Lower lobe of right lung (tissue), 2 donors: Measurements from ENCODE around the gene ZBTB12. TPM values are rescaled to one million over a fixed set of nuclear protein-coding genes. Genes with fewer than 3 reads are reported as not detected.

Source experiments
- ATAC-seq, 2 donors: fragments of 200-7000 bp; cut with Tn5 transposase; one replicate each; pipeline ENCODE4 v1.9.1; 2020 to 2022; ENCODE audit warnings: mild to moderate bottlenecking in 2 of 2, moderate library complexity in 2 of 2
- DNase-seq: peaks from one replicate; pipeline ENCODE4 v3.0.0-alpha.2; 2020
- H3K27ac ChIP-seq: fragments of 200-600 bp; one replicate; pipeline ENCODE4 v1.8.0; 2022
- H3K27me3 ChIP-seq: fragments of 200-600 bp; one replicate; pipeline ENCODE4 v1.8.0; 2022; ENCODE audit warnings: low read depth
- H3K36me3 ChIP-seq: fragments of 200-600 bp; one replicate; pipeline ENCODE4 v1.8.0; 2022; ENCODE audit warnings: mild to moderate bottlenecking
- H3K4me1 ChIP-seq: fragments of 200-600 bp; one replicate; pipeline ENCODE4 v1.8.0; 2022
- H3K4me3 ChIP-seq: fragments of 200-600 bp; one replicate; pipeline ENCODE4 v1.8.0; 2022; ENCODE audit warnings: mild to moderate bottlenecking
- H3K9me3 ChIP-seq: fragments of 200-600 bp; one replicate; pipeline ENCODE4 v1.8.0; 2022
- CTCF ChIP-seq: fragments of 200-600 bp; IDR thresholded peaks from one replicate; pipeline ENCODE4 v1.8.0; 2022; ENCODE audit warnings: antibody characterized with exemption, mild to moderate bottlenecking
- intact Hi-C: fragments of 100-400 bp; cut with DNase I; formaldehyde crosslinking; loops from one replicate; pipeline ENCODE4 v1.11.0; 2022
- long read RNA-seq: library from polyadenylated mRNA; unstranded; transcript quantifications from one replicate; pipeline ENCODE4 v2.0.0, GENCODE V29; 2021
- total RNA-seq: library from RNA; stranded (reverse); fragmentation: NEBNext Ultra II Directional; extraction: Animal tissue kit (Norgen Biotek cat#: 25700); gene quantifications from one replicate; pipeline ENCODE4 v1.2.1, GENCODE V29; 2021
- donor health status: DM: no; HTN: yes; CAD: no; lungs with severe emphysema.

The ZBTB12 gene
- 5.1 TPM for total RNA-seq
- long read RNA-seq, result 0 reads

GRCh38 chr6:31901953-31902643, at the start of gene ZBTB12:
Gene ZBTB12, minus strand, starts transcription at chr6:31902086. Its CDS starts 781 bp downstream, at chr6:31901305.
- Histone ChIP-seq H3K36me3 (no peaks in the 10 kb centered on the region), H3K4me3 (peak within 1 kb of the TSS; percentile 83), H3K27me3 (no peaks in the 10 kb centered on the region), H3K4me1 (peaks cover 36% of the 10 kb centered on the region), H3K9me3 (no peaks in the 10 kb centered on the region), H3K27ac (peak within 1 kb of the TSS; percentile 82)
- ATAC-seq (peak; percentile 89 to 92), DNase-seq (peak; percentile 93)
- intact Hi-C loops, result no loop called here
- TF ChIP-seq CTCF, result peak; percentile 6

GRCh38 chr6:31949926-31950548, 48.2 kb upstream of the ZBTB12 start:
- ATAC-seq (no peak), DNase-seq (no peak)
- TF ChIP-seq CTCF, result no peak
- no peak overlapping the region for H3K4me3 ChIP-seq
- no peaks in the 10 kb centered on the region for H3K9me3 ChIP-seq
- intact Hi-C loops, result no loop called here
- no peak overlapping the region for H3K27ac ChIP-seq
- H3K36me3 ChIP-seq, result peaks cover 61% of the 10 kb centered on the region
- H3K27me3 ChIP-seq, result no peaks in the 10 kb centered on the region
- peaks cover 16% of the 10 kb centered on the region for H3K4me1 ChIP-seq

GRCh38 chr6:31948753-31949413, 47.0 kb upstream of the ZBTB12 start:
- ATAC-seq (no peak), DNase-seq (no peak)
- Histone ChIP-seq H3K9me3 (no peaks in the 10 kb centered on the region), H3K27ac (no peak overlapping the region), H3K4me3 (no peak overlapping the region), H3K36me3 (peaks cover 59% of the 10 kb centered on the region), H3K27me3 (no peaks in the 10 kb centered on the region), H3K4me1 (peaks cover 20% of the 10 kb centered on the region)
- no peak for TF ChIP-seq CTCF
- intact Hi-C loops, result no loop called here

- no peak for TF ChIP-seq CTCF
- Histone ChIP-seq H3K27me3 (no peaks in the 10 kb centered on the region), H3K9me3 (no peaks in the 10 kb centered on the region), H3K4me3 (no peak overlapping the region), H3K36me3 (peaks cover 59% of the 10 kb centered on the region), H3K4me1 (peaks cover 20% of the 10 kb centered on the region), H3K27ac (no peak overlapping the region)
- intact Hi-C loops, result no loop called here
- DNase-seq (no peak), ATAC-seq (no peak)
Observed at GRCh38 chr6:31948306-31948705, 46.4 kb upstream of the ZBTB12 start.

GRCh38 chr6:31947864-31948263, 46.0 kb upstream of the ZBTB12 start:
- TF ChIP-seq CTCF, result no peak
- intact Hi-C loops, result no loop called here
- H3K27ac ChIP-seq, result no peak overlapping the region
- ATAC-seq (no peak), DNase-seq (no peak)
- no peak overlapping the region for H3K4me3 ChIP-seq
- no peaks in the 10 kb centered on the region for H3K27me3 ChIP-seq
- H3K4me1 ChIP-seq, result peaks cover 20% of the 10 kb centered on the region
- H3K9me3 ChIP-seq, result no peaks in the 10 kb centered on the region
- H3K36me3 ChIP-seq, result peaks cover 59% of the 10 kb centered on the region
